ENCODE results near the gene MRPL46. TPM values are rescaled to one million over a fixed set of nuclear protein-coding genes. Genes with fewer than 3 reads are reported as not detected.
"Not testable (repeated sequence)": the region's sequence is repeated elsewhere in the genome, so short reads cannot be mapped to it uniquely, and the experiment has no call there.

Gene MRPL46
- total RNA-seq, 1 experiment from 2014 or later, result 29.9 TPM

DNA sequence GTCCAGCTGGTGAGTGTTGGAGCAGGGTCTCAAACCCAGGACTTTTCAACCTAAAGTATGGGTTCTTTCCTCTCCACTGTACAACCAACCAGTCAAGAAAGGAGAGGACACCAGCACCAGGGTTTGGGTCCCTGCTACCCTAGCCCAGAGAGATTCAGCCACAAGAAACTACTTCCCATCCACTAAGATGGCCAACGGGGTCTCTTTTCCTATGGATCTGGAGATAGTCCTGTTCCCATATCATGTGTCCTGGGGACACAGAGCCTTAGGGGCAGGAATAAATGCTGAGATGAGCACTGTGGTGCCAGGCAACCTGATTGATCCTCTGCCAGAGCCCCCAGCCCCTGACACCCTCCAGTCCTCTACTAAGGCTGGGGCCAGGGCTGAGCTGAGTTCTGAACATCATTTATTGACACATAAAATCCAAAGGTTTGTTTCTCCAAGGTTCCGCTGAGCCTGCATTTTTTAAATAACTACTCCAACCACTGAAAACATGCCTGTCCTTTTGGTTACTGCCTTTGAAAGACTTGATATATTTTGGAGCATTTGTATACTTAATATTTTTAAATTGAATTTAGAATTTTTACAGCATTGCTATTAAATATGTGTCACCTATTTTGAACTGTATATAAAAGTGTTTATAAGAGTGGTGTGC, 26.0 kb downstream of the MRPL46 start:
- no peak for DNase-seq (ENCODE audit: low spot score)

- peak; percentile 65 for DNase-seq (ENCODE audit: low spot score)
These were observed 27.2 kb downstream of the MRPL46 start for GRCh38 chr15:88440021-88440420.

GRCh38 chr15:88438181-88438580, 29.0 kb downstream of the MRPL46 start:
- DNase-seq (ENCODE audit: low spot score), result no peak

GRCh38 chr15:88434106-88434505, 33.1 kb downstream of the MRPL46 start:
- not testable (repeated sequence) for DNase-seq (ENCODE audit: low spot score)

GRCh38 chr15:88433046-88433685, 34.0 kb downstream of the MRPL46 start:
- DNase-seq (ENCODE audit: low spot score), result no peak

GRCh38 chr15:88431441-88431840, 35.7 kb downstream of the MRPL46 start:
- no peak for DNase-seq (ENCODE audit: low spot score)

GRCh38 chr15:88430051-88430450, 37.1 kb downstream of the MRPL46 start:
- DNase-seq (ENCODE audit: low spot score), result no peak

- DNase-seq (ENCODE audit: low spot score), result no peak
These were observed 38.2 kb downstream of the MRPL46 start for GRCh38 chr15:88428805-88429605.

- no peak for DNase-seq (ENCODE audit: low spot score)
These were observed 39.1 kb downstream of the MRPL46 start for GRCh38 chr15:88428053-88428452.

DNA sequence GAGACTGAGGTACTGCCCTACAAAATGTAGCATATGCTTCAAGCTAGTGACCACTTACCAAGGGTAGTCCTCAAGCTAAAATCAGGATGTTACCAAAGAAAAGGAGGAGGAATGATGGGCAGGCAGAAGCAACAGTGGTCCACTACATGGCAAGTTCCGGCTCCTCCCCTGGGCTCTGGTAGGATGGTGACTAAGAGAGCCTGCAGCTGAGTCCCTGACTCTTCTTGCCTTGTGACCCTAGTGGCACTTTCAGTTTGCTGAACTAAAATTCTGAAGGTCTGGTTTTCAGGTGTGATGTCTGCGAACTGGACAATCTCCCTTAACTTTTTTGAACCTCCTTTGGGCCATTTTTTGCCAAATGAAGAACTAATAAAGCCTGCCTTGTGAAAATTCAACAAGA, 40.9 kb downstream of the MRPL46 start:
- DNase-seq (ENCODE audit: low spot score), result no peak

- no peak for DNase-seq (ENCODE audit: low spot score)
These were observed 43.9 kb downstream of the MRPL46 start for GRCh38 chr15:88423331-88423730.

GRCh38 chr15:88419830-88420229, 47.4 kb downstream of the MRPL46 start:
- no peak for DNase-seq (ENCODE audit: low spot score)

Other genes starting within 250 kb of the MRPL46 start
- not detected in 2 replicates for gene NTRK3, start 210.6 kb downstream of the MRPL46 start, total RNA-seq (2014; rRNA removed; shearing (Covaris generic))
- gene MRPS11, start 320 bp upstream of the MRPL46 start, total RNA-seq (2014; rRNA removed; shearing (Covaris generic)), result 51.1 and 106 TPM in 2 replicates
- gene DET1, start 79.3 kb upstream of the MRPL46 start, total RNA-seq (2014; rRNA removed; shearing (Covaris generic)), result 5.1 and 5.7 TPM in 2 replicates
- gene AEN, start 154.0 kb upstream of the MRPL46 start, total RNA-seq (2014; rRNA removed; shearing (Covaris generic)), result 32.7 and 37.0 TPM in 2 replicates
- 3.8 and 7.7 TPM in 2 replicates for gene ISG20, start 171.6 kb upstream of the MRPL46 start, total RNA-seq (2014; rRNA removed; shearing (Covaris generic))

Measured in A172 (cell line).